ENCODE data around the gene VAT1L.

- TF ChIP-seq CTCF (IDR thresholded peaks at IDR 0.05): no peak
- TF ChIP-seq POLR2A (IDR thresholded peaks at IDR 0.05): no peak
Measured at GRCh38 chr16:77760800-77761199, 27.6 kb upstream of the VAT1L start.
